ENCODE data around the gene DOK5.

The DOK5 gene

GRCh38 chr20:54608039-54608745 lies 132.8 kb downstream of the DOK5 start:
- DNase-seq (ENCODE audit: low read depth in 2 of 3, low spot score in 2 of 3): no peak

GRCh38 chr20:54608943-54609342 lies 133.6 kb downstream of the DOK5 start:
- no peak for DNase-seq (ENCODE audit: low read depth in 2 of 3, low spot score in 2 of 3)

GRCh38 chr20:54611708-54612412 lies 136.5 kb downstream of the DOK5 start:
- no peak for DNase-seq (ENCODE audit: low read depth in 2 of 3, low spot score in 2 of 3)

- DNase-seq (ENCODE audit: low read depth in 2 of 3, low spot score in 2 of 3): no peak
Measured at GRCh38 chr20:54618412-54618811, 143.0 kb downstream of the DOK5 start.

GRCh38 chr20:54619181-54619580 lies 143.8 kb downstream of the DOK5 start:
- no peak for DNase-seq (ENCODE audit: low read depth in 2 of 3, low spot score in 2 of 3)

GRCh38 chr20:54619682-54620081 lies 144.3 kb downstream of the DOK5 start:
- no peak for DNase-seq (ENCODE audit: low read depth in 2 of 3, low spot score in 2 of 3)

- no peak for DNase-seq (ENCODE audit: low read depth in 2 of 3, low spot score in 2 of 3)
Measured at GRCh38 chr20:54620611-54621010, 145.2 kb downstream of the DOK5 start.

GRCh38 chr20:54622333-54623295 lies 147.2 kb downstream of the DOK5 start:
- no peak for DNase-seq (ENCODE audit: low read depth in 2 of 3, low spot score in 2 of 3)

- no peak for DNase-seq (ENCODE audit: low read depth in 2 of 3, low spot score in 2 of 3)
Measured at GRCh38 chr20:54623991-54624569, 148.7 kb downstream of the DOK5 start.

- no peak for DNase-seq (ENCODE audit: low read depth in 2 of 3, low spot score in 2 of 3)
Measured at GRCh38 chr20:54624706-54625390, 149.5 kb downstream of the DOK5 start.

- no peak for DNase-seq (ENCODE audit: low read depth in 2 of 3, low spot score in 2 of 3)
Measured at GRCh38 chr20:54625497-54625896, 150.1 kb downstream of the DOK5 start.

GRCh38 chr20:54626126-54626525 lies 150.7 kb downstream of the DOK5 start:
- no peak for DNase-seq (ENCODE audit: low read depth in 2 of 3, low spot score in 2 of 3)

GRCh38 chr20:54629632-54630031 lies 154.2 kb downstream of the DOK5 start:
- no peak for DNase-seq (ENCODE audit: low read depth in 2 of 3, low spot score in 2 of 3)

GRCh38 chr20:54630582-54630981 lies 155.2 kb downstream of the DOK5 start:
- no peak for DNase-seq (ENCODE audit: low read depth in 2 of 3, low spot score in 2 of 3)

- no peak for DNase-seq (ENCODE audit: low read depth in 2 of 3, low spot score in 2 of 3)
Measured at GRCh38 chr20:54631059-54631458, 155.7 kb downstream of the DOK5 start.

GRCh38 chr20:54633374-54634355 lies 158.3 kb downstream of the DOK5 start:
- DNase-seq (ENCODE audit: low read depth in 2 of 3, low spot score in 2 of 3): no peak

- DNase-seq (ENCODE audit: low read depth in 2 of 3, low spot score in 2 of 3): no peak
Measured at GRCh38 chr20:54636575-54636974, 161.2 kb downstream of the DOK5 start.

GRCh38 chr20:54639941-54640340 lies 164.5 kb downstream of the DOK5 start:
- DNase-seq (ENCODE audit: low read depth in 2 of 3, low spot score in 2 of 3): no peak

- no peak for DNase-seq (ENCODE audit: low read depth in 2 of 3, low spot score in 2 of 3)
Measured at GRCh38 chr20:54640800-54641199, 165.4 kb downstream of the DOK5 start.

All from activated CD8-positive, alpha-beta memory T cell treated with anti-CD3 and anti-CD28 coated beads for 48 hours (primary cell).